ENCODE data around the gene BORCS6. TPM values are rescaled to one million over a fixed set of nuclear protein-coding genes. Genes with fewer than 3 reads are reported as not detected.

Gene BORCS6
- total and polyA plus RNA-seq, 9 of the 15 experiments (the other 6 are each of a cell fraction or from before 2014, with no cell fraction given): 0.01 to 7.4 (median 2.3) TPM

- TF ChIP-seq AFF1 (IDR thresholded peaks at IDR 0.05; ENCODE audit: low read depth in 1 of 2, partially characterized antibody in 2 of 2) (no peak), ZNF583 (CRISPR knock-in tag; IDR thresholded peaks at IDR 0.05) (no peak), SAP30 (IDR thresholded peaks at IDR 0.05; ENCODE audit: borderline replicate concordance, insufficient read depth, low read depth, low read length, poor library complexity, severe bottlenecking) (peak; percentile 34), TSC22D4 (tag; IDR thresholded peaks at IDR 0.05) (no peak), HDAC3 (IDR thresholded peaks at IDR 0.05; ENCODE audit: borderline replicate concordance, partially characterized antibody) (peak; percentile 15), TCF7L2 (IDR thresholded peaks at IDR 0.05; ENCODE audit: low read depth, low read length) (no peak), E2F1 (CRISPR knock-in tag; IDR thresholded peaks at IDR 0.05) (0 out of 2 replicates have a peak, but pooled peaks have one; percentile 68), ELK3 (CRISPR knock-in tag; IDR thresholded peaks at IDR 0.05) (no peak), ATF6 (CRISPR knock-in tag; IDR thresholded peaks at IDR 0.05) (no peak), CXXC5 (CRISPR knock-in tag; IDR thresholded peaks at IDR 0.05) (peak; percentile 67), LCOR (CRISPR knock-in tag; IDR thresholded peaks at IDR 0.05) (peak; percentile 63; the same call in 1 of the 2 replicates), STAT5B (CRISPR knock-in tag; IDR thresholded peaks at IDR 0.05) (no peak), ELF2 (CRISPR knock-in tag; IDR thresholded peaks at IDR 0.05) (no peak), ZBTB9 (CRISPR knock-in tag; IDR thresholded peaks at IDR 0.05) (no peak), THRB (CRISPR knock-in tag; conservative IDR thresholded peaks at IDR 0.05) (peak; percentile 51; the same call in 1 of the 2 replicates)
Measured at GRCh38 chr17:8187517-8188262, 2.3 kb downstream of the BORCS6 start (continued).
